NCI-H1105 (cell line): ENCODE results near the gene GALNT14.

Experiments used
- DNase-seq: peaks from one replicate; lab custom pipeline; 2025; lab: John Stamatoyannopoulos, UW

Gene GALNT14

DNA sequence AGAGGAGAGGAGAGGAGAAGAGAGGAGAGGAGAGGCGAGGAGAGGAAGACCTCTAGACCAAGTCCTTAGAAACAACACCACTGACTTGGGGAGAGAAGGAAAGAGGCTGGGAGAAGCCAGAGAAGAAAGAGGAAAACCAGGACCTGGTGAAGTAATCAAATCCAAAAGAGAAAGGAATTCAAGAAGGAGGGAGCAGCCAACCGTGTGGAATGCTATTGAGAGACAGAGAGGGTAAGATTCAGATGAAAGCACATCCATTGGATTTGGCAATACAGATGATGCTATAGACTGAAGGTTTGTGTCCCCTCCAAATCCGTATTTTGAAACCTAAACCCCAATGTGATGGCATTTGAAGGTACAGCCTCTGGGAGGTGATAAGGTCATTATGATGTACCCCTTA lies 50.7 kb downstream of the GALNT14 start:
- DNase-seq, result no peak

- no peak for DNase-seq
Observed at GRCh38 chr2:31086590-31086989, 51.6 kb downstream of the GALNT14 start.

DNA sequence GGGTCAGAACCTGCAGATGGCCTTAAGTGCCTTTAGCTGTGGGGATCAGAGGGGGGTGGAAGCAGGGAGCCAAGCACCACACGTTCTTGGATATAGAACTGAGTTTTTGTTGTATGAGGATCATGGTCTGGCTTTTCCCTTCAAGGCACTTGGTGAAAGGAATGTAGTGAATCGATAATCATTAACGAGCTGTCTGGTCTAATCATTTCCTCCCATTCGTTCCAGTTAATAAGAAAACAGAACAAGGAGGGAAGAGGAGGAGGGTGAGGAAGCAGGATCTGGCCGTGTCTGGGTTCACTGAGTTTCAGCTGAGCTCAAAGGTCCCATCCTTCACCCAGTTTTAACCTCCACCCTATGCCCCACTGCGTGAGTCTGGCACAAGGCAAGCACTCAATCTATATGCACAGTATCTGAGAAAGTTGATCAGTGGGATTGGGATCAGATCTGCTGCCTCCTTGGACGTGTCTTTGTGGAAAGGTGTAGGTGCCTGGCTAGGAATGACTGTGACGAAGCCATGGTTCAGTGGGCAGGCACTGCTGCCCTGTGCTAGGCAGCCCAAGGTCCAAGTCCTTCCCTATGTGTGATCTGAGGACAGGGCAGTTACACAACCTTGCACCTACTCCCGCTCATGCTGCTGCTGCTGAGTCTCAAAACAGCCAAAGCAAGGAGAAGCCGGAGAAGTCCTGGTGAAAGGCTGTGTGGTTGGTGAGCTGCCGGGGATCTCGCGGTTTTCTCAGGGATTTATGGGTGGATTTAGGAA lies 54.8 kb downstream of the GALNT14 start:
- DNase-seq, result no peak

GRCh38 chr2:31082002-31082401 lies 56.2 kb downstream of the GALNT14 start:
- DNase-seq, result no peak

DNA sequence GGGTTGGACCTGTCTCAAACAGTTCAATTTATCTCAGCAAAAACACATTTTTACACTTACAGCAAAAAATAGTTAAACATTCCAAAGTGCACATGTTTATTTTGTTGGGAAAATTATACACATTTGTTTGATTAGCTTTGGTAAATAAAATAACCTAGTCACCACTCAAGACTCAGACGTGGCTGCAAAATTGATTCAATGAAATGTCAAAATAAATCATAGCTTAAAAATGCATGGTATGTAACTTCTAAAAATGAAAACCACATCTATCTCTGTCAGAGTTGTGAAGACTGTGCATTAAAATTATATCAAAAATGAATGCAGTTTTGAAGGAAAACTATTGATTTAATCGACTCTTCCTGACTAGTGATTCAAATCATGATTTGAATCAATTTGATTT lies 56.7 kb downstream of the GALNT14 start:
- DNase-seq, result no peak

DNA sequence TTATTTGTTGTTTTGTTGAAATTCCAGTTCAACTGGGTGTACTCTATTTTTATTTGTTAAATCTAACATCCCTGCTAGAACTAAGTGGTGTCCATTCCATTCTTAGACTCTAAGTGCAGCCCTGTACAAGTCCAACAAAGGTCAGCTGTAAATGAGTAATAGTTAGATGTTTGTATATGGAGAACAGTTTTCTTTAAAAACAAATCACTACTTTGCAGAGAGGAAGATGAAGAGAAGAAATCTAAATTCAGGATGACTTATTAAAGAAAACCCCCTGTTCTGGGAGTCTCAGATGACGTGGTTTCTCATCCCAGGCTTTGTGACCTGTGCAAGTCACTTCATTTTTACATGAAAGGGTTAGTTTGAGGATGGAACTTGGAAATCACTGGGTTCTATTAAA lies 57.9 kb downstream of the GALNT14 start:
- DNase-seq, result no peak

GRCh38 chr2:31079665-31080064 lies 58.6 kb downstream of the GALNT14 start:
- DNase-seq, result no peak

DNA sequence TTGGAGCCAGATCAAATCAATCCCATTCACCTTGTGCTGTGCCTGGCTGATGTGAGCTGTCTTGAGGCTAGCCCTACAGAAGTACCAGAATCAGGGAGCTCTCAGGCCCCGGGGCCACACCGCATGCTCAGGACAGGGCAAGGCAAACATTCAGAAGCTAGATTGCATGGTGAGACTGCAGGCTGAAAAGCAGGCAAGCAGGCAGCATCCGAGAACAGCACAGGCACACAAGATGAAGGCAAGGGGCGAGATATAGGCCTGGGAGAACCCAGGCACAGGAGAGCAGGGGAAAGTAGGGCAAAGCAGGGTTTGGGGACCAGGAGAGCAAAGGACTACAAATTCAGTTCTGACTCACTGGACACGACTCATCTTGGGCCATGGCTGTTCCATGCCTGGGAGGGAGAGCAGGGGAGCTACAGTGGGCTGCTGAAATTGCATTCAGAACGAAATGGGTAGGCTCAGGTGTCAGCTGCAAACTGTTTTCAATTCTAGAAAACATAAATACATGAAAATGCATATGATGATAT lies 59.6 kb downstream of the GALNT14 start:
- no peak for DNase-seq

DNA sequence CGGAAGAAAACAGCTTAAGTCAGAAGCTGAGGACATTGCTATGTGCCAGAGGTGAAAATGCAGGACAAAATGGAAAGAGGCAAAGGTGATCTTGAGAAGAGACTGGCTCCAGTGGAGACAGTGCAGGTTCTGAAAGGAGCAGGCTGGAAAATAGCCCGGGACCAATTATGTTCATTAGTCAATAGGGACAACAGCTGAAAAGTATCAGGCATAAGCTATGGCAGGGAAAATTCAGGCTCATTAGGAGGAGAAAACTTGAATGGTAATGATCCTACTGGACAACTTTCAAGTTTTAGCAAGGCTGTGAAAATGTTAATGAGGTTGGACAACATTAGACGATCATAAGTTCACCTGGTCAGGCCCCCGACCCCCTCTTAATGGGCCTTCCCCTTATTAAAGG lies 60.2 kb downstream of the GALNT14 start:
- DNase-seq, result no peak

- DNase-seq, result no peak
Observed at GRCh38 chr2:31075941-31076590, 62.2 kb downstream of the GALNT14 start.

- DNase-seq, result no peak
Observed at GRCh38 chr2:31075431-31075830, 62.8 kb downstream of the GALNT14 start.

DNA sequence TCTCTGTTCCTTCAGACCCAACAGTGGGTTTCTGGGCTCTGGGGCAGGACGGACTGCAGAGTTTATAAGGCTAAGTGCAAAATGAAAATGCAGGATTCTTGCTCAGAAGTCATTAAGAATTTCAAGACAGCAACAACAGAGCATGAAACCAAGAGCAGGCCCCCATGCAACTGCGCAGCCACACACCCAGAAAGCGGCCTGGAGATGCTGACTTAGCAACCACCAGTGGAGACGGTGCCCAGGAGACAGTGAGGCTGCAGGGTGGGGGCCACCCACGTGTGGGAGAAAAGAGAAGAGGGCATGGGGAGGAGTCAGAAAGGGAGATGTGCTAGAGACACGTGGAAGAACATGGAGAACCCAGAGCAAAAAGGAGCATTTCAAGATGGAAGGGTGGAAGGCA lies 66.5 kb downstream of the GALNT14 start:
- no peak for DNase-seq

GRCh38 chr2:31070339-31071125 lies 67.7 kb downstream of the GALNT14 start:
- DNase-seq, result no peak

- DNase-seq, result no peak
Observed at GRCh38 chr2:31069643-31070325, 68.5 kb downstream of the GALNT14 start.

GRCh38 chr2:31067259-31067658 lies 71.0 kb downstream of the GALNT14 start:
- no peak for DNase-seq

GRCh38 chr2:31066551-31066950 lies 71.7 kb downstream of the GALNT14 start:
- no peak for DNase-seq

DNA sequence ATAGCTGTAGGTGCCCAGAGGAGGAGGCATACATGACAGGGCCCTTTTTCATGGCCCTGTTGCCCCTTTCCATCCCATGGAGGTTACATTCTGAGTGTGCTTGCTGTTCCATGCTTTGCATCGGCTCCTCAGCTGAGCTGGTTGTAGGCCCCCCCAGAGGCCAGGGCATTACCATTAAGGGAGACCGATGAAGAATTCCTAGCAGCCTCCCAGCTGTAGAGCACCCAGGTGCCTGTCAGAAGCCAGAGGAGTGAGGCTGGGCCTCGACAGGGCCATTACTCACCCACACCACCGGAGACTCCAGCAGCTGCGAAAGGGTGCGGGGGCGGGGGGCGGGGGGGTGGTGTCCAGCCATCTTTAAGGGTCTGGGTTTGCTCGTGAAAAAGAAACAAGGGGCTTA lies 72.2 kb downstream of the GALNT14 start:
- DNase-seq, result no peak

- DNase-seq, result no peak
Observed at GRCh38 chr2:31065356-31065755, 72.9 kb downstream of the GALNT14 start.

DNA sequence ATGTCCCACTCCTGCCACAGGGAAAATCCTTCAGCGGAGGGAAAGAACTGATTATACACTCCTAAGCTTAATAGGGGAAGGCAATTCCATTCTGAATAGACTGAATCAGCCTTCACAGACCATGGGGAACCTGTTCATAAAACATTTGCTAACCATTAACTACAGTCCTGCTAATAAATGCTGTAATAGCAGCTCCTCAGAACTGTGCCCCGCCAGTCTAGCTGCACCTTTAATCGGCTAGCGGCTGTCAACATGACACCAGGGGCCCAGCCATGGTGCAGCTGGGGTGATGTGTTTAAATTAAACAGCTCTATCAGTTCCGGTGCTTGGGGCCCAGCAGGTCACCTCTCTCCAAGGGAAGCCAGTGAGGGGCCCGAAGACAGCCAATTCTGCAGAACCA lies 77.8 kb downstream of the GALNT14 start:
- no peak for DNase-seq

GRCh38 chr2:31058096-31059035 lies 79.9 kb downstream of the GALNT14 start:
- no peak for DNase-seq

GRCh38 chr2:31057691-31058090 lies 80.5 kb downstream of the GALNT14 start:
- DNase-seq, result no peak
